ENCODE results near the gene LITAFD. TPM values are rescaled to one million over a fixed set of nuclear protein-coding genes. Genes with fewer than 3 reads are reported as not detected.

LITAFD gene
- polyA plus RNA-seq, 1 of the 3 experiments (the other 2 are of a cell fraction) = not detected

DNA sequence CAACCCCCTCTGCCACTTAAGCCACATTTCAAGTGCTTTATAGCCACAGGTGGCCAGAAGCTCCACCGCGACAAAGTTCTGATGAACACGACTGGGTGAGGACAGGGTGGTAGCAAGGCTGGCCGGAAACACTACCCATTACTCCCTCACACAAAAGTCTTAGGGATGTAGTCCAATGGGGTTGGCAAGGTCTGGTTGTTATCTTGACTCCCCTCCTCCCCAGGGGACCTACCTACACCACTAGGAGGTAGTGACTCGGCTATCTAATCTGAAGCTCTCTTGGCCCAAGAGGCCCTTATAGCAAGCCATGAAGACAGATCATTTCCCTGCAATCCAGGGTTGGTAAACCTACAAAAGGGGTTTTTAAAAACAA, 8.4 kb downstream of the LITAFD start (continued):
- TF ChIP-seq FOXJ3 (CRISPR knock-in tag; IDR thresholded peaks at IDR 0.05) = no peak
- TF ChIP-seq CTCF (IDR thresholded peaks at IDR 0.05) = no peak
- TF ChIP-seq GABPA (IDR thresholded peaks at IDR 0.05; ENCODE audit: low read depth) = no peak
- no peak for TF ChIP-seq NRF1 (IDR thresholded peaks at IDR 0.05; ENCODE audit: low read depth, low read length)
- no peak for TF ChIP-seq EZH2phosphoT487 (IDR thresholded peaks at IDR 0.05; ENCODE audit: borderline replicate concordance, low read depth)
- no peak for TF ChIP-seq TEAD4 (IDR thresholded peaks at IDR 0.05; ENCODE audit: borderline replicate concordance, insufficient read depth)
- TF ChIP-seq TCF12 (IDR thresholded peaks at IDR 0.05) = no peak
- TF ChIP-seq, protein P1, sequence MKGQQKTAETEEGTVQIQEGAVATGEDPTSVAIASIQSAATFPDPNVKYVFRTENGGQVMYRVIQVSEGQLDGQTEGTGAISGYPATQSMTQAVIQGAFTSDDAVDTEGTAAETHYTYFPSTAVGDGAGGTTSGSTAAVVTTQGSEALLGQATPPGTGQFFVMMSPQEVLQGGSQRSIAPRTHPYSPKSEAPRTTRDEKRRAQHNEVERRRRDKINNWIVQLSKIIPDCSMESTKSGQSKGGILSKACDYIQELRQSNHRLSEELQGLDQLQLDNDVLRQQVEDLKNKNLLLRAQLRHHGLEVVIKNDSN (IDR thresholded peaks at IDR 0.05; ENCODE audit: borderline replicate concordance, low read depth) = no peak
- TF ChIP-seq NFIC (IDR thresholded peaks at IDR 0.05; ENCODE audit: borderline replicate concordance) = no peak
- no peak for TF ChIP-seq POLR2AphosphoS5 (IDR thresholded peaks at IDR 0.05; ENCODE audit: low read depth, low read length)

- Histone ChIP-seq H3K4me2 (no peak overlapping the region), H3K27ac (ENCODE audit: low read depth in 2 of 2, low read length in 1 of 2) (no peak overlapping the region), H2AFZ (ENCODE audit: low read depth) (no peak overlapping the region), H3K79me2 (ENCODE audit: insufficient read depth) (no peaks in the 10 kb centered on the region), H3K27me3 (ENCODE audit: insufficient read depth) (no peaks in the 10 kb centered on the region), H3K9me2 (no peaks in the 10 kb centered on the region), H3K4me3 (ENCODE audit: low read depth in 2 of 2, low read length in 1 of 2) (no peak overlapping the region), H3K36me3 (replicated peaks in 1 of 2; ENCODE audit: control insufficient read depth in 1 of 2, insufficient read depth in 2 of 2, low read length in 1 of 2) (peaks cover 33 to 73% of the 10 kb centered on the region in 2 experiments), H3K9me3 (no peaks in the 10 kb centered on the region), H3K4me1 (ENCODE audit: control insufficient read depth in 1 of 2, insufficient read depth in 2 of 2, low read depth in 1 of 2, low read length in 1 of 2) (peaks cover 0 to 28% of the 10 kb centered on the region in 2 experiments; a peak in 1 of 4 replicates), H3K9ac (no peak overlapping the region), H3F3A (replicated peaks; ENCODE audit: insufficient read depth) (peaks cover 3% of the 10 kb centered on the region), H4K20me1 (ENCODE audit: insufficient read depth) (no peaks in the 10 kb centered on the region)
- TF ChIP-seq EZH2phosphoT487 (IDR thresholded peaks at IDR 0.05; ENCODE audit: borderline replicate concordance, low read depth) (no peak), POLR2AphosphoS5 (IDR thresholded peaks at IDR 0.05; ENCODE audit: low read depth, low read length) (no peak), ZBTB33 (IDR thresholded peaks at IDR 0.05; ENCODE audit: borderline replicate concordance, low read depth) (no peak), CTCF (IDR thresholded peaks at IDR 0.05) (no peak), EP300 (IDR thresholded peaks at IDR 0.05; ENCODE audit: borderline replicate concordance in 1 of 2, low read depth in 1 of 2, low read length in 1 of 2) (no peak), PBX3 (IDR thresholded peaks at IDR 0.05) (no peak), RAD21 (IDR thresholded peaks at IDR 0.05; ENCODE audit: low read length) (no peak)
- CTCF ChIA-PET = interaction anchor here (0.9 to 3.2 kb wide), 5 partner anchors 11 to 81 kb away, joined by 3 to 15 read pairs (median 4); no protein-coding TSS in a partner anchor
- WGBS (ENCODE audit: low lambda C conversion rate) = 95% methylated on average over 15 of the region's 16 CpGs
- DNase-seq = no peak
- POLR2A ChIA-PET = no interaction called here
Observed at GRCh38 chr16:8892101-8892575, 10.0 kb downstream of the LITAFD start.
